G401 (cell line): Measurements from ENCODE around the gene PRKN. TPM values are rescaled to one million over a fixed set of nuclear protein-coding genes. Genes with fewer than 3 reads are reported as not detected.
"Not testable (repeated sequence)": the region's sequence is repeated elsewhere in the genome, so short reads cannot be mapped to it uniquely, and the experiment has no call there.

Experiments
- DNase-seq: peaks from one replicate; pipeline ENCODE4 v3.0.0-alpha.2; 2015; ENCODE audit warnings: low spot score
- in situ Hi-C: cut with HindIII; loops from 2 replicates; pipeline ENCODE4 v1.10.0; 2016; ENCODE audit warnings: low sequenced_read_pairs, mixed read lengths
- total RNA-seq: library from RNA; depleted of rRNA; stranded (reverse); fragments of >200 nt; shearing (Covaris generic); gene quantifications from 2 replicates; pipeline ENCODE4 v1.2.3, GENCODE V29; 2014

Gene PRKN
- total RNA-seq, 1 experiment from 2014 or later = 1.1 TPM

DNA sequence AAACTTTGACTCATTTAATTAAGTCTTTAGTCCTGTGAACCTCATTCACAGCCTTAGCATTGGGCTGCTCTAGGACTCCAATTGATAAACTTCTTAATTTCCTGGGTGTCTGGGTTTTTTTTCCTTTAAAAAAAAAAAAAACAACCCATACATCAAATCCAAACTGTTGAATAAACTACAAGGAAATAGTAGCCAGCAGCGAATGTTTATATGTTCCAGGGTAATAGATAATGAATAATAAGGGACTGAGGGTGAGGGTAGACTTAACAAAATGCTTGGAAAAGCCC, 890.2 kb downstream of the PRKN start:
- DNase-seq = no peak
- in situ Hi-C loops = no loop called here

DNA sequence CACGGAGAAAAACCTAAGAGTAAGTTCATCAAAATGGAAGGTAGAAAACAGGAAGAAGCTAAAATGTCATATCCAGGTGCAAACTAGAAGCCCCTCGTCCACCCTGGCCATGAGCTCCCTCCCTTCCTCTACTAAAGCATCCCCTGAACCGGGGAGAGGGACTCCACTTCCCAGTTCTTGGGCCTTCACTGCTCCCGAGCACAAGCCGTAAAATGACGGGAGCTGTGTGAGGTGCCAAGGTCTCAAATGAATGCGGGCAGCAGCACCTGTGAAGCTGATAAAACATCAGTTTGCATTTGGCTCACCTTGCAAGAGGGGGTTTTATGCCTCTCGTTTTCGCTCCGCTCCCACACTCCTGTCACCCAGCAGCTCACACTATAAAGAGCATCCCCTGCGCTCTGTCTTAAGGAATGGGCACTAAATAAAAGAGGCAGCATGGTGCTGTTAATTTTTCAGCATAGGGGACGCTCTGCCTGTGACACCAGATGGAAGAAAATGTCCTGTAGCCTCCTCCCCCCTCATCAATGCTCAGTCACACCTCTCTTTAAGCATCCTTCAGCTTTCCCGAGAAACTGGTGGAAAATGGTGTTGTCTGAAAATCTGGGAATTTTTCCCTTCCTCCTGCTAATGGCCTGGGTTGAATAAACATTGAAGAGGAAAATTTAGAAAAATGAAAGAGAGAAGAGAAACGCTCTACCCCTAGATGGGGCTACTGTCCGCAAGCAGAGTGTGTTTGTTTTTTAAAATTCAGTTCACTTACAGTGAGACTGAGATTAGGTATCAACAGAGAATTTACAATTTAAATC, 890.7 kb downstream of the PRKN start:
- peak; percentile 42 for DNase-seq
- in situ Hi-C loops = no loop called here

DNA sequence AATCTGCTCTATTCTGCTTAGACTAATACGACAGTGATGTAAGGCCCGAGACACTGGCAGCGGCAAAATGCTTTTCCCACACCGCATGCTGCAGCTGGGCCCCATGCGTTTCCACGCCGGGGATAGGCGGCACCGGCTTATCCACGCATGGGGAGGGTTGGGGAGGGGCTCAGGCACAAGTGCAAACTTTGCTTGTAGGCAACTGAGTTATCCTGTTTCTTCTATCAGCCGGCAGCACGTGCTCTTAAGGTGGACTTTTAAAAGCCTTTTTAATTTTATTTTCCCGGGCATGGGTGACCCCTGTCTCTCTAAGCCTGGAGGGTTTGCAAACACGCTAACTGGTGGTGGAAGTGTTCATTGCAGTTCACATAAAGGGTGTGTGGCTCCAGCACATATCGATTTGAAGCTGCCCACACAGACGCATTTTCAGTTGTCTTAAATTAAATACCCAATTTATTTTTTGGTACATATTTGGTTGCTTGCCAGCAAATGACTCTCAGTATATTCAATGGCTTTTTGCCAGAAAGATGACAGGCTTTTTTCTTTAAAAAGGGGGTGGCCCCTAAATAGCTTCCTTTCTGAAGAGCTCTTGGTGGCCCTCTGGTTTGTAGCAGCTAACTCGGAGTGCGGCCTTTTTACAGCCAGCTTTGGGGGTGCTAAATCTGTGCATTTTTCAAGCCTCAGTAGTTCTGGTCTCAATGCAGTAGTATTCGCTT, 891.9 kb downstream of the PRKN start:
- DNase-seq = no peak
- in situ Hi-C loops = no loop called here

DNA sequence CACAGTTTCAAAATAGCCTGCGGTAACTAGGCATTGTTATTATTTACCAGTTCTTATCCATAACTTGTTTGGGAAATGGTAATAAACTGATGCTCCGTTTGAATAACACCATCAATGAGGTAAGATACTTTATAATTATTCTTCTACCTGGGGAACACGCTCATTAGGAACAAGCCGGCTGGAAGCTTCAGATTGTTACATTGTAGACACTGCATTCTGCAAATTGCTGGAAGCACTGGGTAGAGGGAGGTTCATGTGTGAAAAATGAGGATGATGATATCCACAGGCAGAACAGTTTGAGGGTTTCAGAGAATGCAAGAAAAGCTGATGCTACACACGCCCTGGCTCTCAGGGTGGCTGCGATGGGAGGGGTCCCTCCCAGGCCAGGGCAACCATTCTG, 893.1 kb downstream of the PRKN start:
- in situ Hi-C loops = no loop called here
- DNase-seq = no peak

DNA sequence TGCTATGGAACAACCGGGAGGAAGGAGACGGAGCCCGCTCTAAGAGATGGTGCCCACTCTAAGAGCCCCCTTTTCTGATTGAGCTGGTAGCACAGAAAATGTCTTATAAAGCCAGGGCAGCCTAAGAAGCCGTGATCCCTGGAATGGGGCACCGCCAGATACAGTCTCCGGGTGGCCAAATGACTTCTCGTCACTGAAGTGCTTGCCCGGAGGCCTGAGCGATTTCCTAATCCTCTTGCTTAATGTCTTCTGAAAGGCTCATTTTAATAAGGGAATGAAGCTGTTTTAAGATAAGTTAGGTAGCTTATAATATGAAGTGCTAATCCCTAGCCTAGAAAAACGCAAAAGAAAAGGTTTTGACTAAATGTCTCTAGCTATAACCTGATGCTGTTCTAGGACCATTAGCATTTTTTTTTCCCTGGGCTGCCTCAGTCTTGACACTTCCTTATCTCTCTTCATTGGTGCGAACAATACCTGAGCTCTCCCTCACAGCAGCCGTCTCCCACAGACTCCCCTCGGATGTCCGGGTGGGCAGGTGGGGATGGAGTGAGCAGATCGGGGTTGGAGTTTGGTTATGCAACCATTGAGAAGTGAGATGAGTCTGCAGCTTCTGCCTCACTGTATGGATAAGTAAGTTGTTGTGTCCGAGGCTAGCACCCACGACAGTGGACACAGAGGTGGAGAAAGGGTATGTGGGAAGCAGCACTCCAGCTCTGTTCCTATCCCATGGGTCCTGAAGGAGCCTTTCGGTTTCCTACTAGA, 894.3 kb downstream of the PRKN start:
- DNase-seq = no peak
- in situ Hi-C loops = no loop called here

DNA sequence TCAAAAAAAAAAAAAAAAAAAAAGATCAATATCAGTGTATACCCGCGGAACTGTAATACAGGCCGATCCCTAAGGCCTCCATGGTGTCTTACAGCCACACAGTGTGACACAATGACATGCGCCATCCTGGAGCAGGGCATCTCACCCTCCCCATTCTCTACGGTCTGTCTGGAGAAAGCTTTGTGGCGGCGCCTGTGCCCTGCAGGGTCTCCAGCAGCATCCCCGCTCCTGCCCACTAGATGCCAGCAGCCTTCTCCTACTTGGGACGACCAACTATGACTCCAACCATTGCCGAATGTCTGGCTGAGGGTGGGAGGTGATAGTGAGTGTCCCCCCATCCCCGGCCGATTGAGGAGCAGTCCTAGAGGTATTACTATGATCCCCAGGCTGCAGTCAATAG, 894.9 kb downstream of the PRKN start:
- in situ Hi-C loops = no loop called here
- DNase-seq = no peak

DNA sequence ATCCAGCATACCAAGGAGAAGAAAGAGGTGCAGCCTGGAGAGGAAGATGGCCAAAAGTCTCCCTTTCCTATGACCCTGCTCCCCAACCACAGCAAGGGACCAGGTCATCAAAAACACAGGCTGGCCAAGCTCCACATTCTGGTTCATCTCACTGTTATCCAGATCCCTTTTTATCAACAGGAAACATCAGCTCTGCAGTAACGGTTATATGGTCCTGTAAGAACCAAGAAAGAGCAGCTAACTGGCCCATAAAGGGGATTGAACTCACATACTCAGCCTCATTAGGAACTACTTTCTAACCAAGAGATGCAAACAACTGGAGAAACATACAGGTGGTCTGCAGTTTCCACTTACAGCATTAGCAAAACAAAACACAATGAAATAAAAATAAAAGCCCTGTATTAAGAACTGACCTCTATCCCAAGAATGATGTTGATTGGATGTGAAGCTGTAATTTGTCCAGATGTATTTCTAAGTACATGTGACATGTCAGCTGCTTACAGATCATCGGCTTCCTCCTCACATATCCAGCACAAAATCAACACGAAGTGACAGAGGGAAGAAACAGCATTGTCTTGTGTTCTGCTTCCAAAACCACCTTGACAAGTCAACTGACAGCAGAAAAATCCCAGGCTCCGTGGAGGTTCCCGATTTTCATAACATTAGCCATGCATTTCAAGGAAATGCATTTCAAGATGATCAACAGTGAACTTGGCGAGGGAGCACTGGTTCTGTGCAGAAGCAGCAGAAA, 896.5 kb downstream of the PRKN start:
- no peak for DNase-seq
- in situ Hi-C loops = no loop called here

DNA sequence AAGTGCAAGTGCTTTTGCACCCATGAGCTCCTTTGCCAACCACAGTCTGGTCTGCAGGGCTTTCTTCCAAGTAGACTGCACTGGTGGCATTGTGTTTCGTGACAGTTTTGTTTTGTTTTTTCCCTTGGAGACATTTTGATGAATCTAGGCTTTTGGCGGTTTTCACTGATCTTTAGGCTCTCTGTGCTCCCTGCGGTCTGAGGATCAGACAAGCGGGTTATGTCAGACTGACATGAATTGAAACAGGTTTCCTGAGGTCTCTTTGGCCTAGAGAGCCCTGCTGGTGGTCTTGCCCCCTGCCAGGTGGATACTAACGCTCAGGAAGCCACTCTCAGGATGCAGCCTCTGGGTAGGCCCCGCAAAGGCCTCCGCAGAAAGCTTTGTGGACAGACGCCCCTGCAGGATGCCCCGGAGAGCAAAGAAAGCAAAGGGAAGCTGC, 898.3 kb downstream of the PRKN start:
- DNase-seq = peak; percentile 10
- in situ Hi-C loops = no loop called here

DNA sequence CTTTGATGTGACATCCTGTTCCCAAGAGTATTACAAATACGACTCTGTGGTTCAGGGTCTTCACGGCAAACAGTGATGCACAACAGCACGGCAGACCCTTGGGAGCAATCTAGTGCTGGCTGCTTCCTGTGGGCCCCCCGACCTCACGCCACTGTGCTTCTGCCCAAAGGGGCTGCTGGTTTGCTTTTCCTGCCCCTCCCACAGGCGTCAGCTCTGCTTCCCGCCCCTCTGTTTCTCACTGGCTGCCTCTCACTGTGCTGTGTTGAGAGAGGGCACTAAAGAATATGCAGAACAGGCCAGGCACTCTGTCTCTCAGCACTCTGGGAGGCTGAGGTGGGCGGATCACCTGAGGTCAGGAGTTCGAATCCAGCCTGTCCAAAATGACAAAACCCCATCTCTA, 899.2 kb downstream of the PRKN start:
- DNase-seq = no peak
- in situ Hi-C loops = no loop called here

DNA sequence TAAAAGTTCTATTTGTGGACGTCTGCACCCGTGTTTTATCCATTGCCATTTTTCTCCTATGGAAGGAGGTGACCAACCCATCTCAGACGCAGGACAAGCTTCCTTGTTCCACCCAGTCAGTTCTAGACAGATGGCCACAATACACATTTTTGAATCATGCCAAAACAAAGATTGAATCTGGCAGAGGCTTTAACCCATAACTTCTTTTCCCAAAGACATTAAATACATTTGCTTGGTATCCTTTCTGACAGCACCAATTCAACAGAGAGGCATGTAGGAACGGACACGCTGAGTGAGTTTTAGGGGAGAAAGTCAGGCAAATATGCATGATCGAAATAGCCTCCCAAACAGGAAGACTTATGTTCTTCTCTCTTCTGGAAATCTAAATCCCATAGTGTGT, 901.1 kb downstream of the PRKN start:
- DNase-seq = peak; percentile 34
- in situ Hi-C loops = no loop called here

DNA sequence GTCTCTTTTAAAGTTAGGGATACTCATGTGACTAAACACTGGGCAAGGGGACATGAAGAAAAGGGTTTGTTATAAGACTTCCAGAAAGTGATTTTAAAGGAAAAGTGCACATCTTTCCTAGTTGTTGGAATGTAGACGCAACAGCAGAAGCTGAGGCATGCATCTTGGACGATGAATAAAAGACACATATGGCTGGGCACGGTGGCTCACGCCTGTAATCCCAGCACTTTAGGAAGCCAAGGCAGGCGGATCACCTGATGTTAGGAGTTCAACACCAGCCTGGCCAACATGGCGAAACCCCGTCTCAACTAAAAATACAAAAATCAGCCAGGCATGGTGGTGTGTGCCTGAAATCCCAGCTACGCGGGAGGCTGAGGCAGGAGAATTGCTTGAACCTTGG, 905.4 kb downstream of the PRKN start:
- DNase-seq, in situ Hi-C loops: not testable (repeated sequence)

DNA sequence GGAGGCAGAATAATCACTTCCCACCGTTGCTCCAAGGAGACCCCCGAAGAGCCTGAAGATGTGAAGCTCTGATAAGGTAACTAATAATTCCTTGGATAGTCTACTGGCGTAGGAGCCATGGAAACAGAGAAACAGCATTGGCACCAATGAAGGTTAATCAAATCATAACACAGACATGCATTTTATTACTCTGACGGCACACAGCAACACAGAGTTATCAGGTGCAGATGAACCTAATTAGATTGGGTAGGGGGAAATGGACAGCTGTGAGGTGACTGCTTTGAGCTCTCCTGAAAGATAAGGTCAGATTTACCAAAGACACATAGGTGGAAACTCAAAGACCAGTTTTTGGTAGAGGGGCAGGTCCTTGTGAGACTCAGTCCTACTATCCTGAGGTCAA, 909.7 kb downstream of the PRKN start:
- no peak for DNase-seq
- in situ Hi-C loops = no loop called here

DNA sequence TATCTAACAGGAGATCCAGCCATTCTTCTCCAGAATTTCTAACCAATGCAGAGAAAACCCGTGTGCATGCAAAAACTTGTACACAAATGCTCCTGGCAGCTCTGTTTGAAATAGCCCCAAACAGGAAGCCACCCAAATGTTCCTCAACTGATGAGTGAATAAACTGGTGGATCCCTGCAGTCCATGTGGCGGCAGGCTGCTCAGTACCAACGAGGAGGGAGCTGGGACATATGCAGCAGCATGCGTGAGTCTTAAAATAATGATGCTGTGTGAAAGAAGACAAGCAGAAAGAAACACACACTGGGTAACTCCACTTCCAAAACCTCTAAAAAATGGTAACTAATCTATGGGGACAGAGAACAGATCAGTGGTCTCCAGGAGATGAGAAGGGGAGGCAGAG, 911.6 kb downstream of the PRKN start:
- peak; percentile 40 for DNase-seq
- in situ Hi-C loops = no loop called here

DNA sequence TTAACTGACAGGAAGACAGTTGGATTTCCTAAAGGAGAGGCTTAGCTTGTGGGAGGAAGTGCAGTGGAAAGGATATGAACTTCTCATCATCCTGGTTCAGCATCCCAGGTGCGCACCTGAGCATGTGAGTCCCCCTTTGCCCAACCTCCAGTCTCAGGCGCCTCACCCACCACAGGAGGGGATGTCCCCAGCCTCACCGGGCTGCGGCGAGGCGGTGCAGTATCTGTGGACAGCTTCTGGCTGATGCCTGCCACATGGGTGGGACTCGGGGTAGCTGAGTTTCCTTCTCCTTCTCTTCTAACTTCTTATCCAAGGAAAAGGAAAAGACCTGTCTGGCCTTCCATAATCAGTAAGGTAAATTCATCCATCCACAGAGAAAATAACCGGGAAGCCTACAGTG, 914.4 kb downstream of the PRKN start:
- in situ Hi-C loops = no loop called here
- DNase-seq = no peak

DNA sequence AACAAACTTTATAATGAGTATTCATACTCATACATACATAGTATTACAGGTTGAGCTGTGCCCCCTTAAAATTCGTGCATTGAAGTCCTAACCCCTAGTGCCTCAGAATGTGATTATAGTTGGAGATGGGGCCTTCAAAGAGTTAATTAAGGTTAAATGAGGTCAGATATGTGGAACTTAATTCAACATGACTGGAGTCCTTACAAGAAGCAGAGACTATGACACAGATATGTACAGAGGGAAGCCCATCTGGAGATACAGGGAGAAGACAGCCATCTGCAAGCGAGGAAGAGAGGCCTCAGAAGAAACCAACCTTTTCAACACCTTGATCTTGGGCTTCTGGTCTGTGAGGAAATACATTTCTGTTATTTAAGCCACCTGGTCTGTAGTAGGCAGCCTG, 917.6 kb downstream of the PRKN start:
- DNase-seq = no peak
- in situ Hi-C loops = no loop called here

DNA sequence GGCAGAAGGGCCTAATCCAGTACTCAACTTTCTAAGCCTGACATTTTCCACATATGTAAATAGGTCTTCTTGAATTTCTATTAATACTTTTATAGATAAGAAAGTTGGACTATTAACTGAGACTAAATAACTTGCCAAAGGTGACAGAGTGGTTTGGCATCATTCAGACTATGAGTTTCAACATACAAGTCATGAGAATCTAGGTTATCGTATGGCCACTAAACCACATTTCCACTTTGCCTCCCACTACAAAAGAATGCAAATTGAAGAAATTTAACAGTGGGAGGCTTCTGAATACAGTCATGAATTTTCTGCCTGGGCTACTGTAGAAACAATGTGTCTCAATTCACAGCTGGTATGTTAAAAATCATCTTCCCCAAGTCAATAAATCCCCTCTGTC, 922.7 kb downstream of the PRKN start:
- in situ Hi-C loops = no loop called here
- no peak for DNase-seq

DNA sequence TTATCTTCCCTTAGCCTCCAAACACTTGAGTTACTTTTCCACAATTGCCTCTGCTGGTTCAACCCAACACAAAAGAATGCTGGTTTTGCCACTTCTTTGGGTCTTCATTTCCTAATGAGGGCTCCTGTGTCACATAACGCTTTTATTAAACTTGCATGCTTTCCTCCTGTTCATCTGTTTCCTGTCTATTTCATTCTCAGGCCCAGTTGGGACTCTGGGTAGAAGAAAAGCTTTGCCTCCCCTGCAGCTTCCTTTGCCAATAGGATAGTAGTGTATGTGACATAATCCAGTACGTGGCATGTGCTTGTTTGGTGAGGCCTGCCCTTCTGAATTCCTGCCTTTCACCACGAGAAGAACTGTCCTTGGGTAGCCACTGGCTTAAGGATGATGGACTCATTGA, 924.4 kb downstream of the PRKN start:
- DNase-seq = no peak
- in situ Hi-C loops = no loop called here

DNA sequence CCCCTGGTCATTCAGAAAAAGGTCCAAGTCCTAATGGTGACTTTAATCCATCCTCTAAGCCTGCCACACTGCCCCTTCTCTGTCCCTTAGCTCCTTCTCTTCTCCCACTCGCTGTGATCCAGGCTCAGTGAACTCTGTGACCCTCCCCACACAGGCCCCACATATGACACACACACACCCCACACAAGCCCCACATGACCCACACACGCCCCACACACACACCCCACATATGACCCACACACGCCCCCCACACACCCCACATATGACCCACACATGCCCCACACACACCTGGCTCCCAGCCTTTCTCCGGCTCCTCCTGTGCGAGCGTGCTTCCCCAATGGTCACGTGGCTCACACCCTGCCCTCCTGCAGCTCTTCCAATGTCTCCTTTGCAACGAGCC, 925.3 kb downstream of the PRKN start:
- DNase-seq = no peak
- in situ Hi-C loops = no loop called here

DNA sequence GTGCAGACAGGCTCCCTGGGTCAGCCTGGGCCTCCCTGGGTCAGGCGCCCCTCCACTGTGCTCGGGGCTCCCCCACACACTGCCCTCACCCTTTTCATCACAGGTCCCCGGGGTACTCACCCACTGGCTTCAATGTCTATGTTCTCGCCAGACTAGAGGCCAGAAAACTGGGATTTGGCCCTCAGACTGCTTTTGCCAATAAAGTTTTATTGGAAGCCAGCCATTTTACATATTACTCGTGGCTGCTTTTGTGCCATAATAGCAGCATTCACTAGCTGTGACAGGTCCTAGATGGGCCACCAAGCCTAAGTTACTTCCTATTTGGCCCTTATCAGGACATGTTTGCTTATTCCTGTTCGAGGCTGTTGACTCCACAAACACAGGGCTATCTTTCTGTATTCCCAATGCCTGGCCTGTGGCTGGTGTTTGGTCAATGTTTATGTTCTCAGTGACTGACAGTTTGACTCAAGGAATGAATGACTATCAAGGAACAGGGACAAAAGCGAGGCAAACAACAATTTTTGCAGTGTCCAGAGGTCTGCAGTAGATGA, 928.6 kb downstream of the PRKN start:
- no peak for DNase-seq
- in situ Hi-C loops = no loop called here
